HG03095 (cell line): ENCODE measurements around the gene NR5A2.

Experiments used
- ATAC-seq: cut with Tn5 transposase; IDR thresholded peaks from one replicate; pipeline ENCODE4 v1.9.1; 2021; ENCODE audit warnings: moderate library complexity; ENCODE audit not compliant: unreplicated experiment

Gene NR5A2

GRCh38 chr1:200118779-200119505 is 91.4 kb downstream of the NR5A2 start:
- ATAC-seq: no peak

- ATAC-seq: no peak
These were observed 93.9 kb downstream of the NR5A2 start for GRCh38 chr1:200121421-200121820.

- no peak for ATAC-seq
These were observed 96.8 kb downstream of the NR5A2 start for GRCh38 chr1:200124309-200124708.

- ATAC-seq: no peak
These were observed 100.6 kb downstream of the NR5A2 start for GRCh38 chr1:200128081-200128480.

GRCh38 chr1:200128944-200129879 is 101.7 kb downstream of the NR5A2 start:
- ATAC-seq: peak; percentile 60

GRCh38 chr1:200130552-200130951 is 103.0 kb downstream of the NR5A2 start:
- ATAC-seq: no peak

GRCh38 chr1:200131551-200132125 is 104.1 kb downstream of the NR5A2 start:
- ATAC-seq: no peak

GRCh38 chr1:200133123-200133522 is 105.6 kb downstream of the NR5A2 start:
- ATAC-seq: no peak

GRCh38 chr1:200134116-200134515 is 106.6 kb downstream of the NR5A2 start:
- no peak for ATAC-seq

- ATAC-seq: no peak
These were observed 108.9 kb downstream of the NR5A2 start for GRCh38 chr1:200136384-200136783.

GRCh38 chr1:200139661-200140250 is 112.2 kb downstream of the NR5A2 start:
- peak; percentile 81 for ATAC-seq

- ATAC-seq: no peak
These were observed 115.8 kb downstream of the NR5A2 start for GRCh38 chr1:200143347-200143746.

- ATAC-seq: no peak
These were observed 118.6 kb downstream of the NR5A2 start for GRCh38 chr1:200146100-200146499.

- no peak for ATAC-seq
These were observed 119.6 kb downstream of the NR5A2 start for GRCh38 chr1:200147094-200147493.

- ATAC-seq: no peak
These were observed 120.2 kb downstream of the NR5A2 start for GRCh38 chr1:200147742-200148141.

- no peak for ATAC-seq
These were observed 122.5 kb downstream of the NR5A2 start for GRCh38 chr1:200150006-200150405.

GRCh38 chr1:200150721-200151120 is 123.2 kb downstream of the NR5A2 start:
- peak; percentile 43 for ATAC-seq

GRCh38 chr1:200152336-200152735 is 124.8 kb downstream of the NR5A2 start:
- no peak for ATAC-seq

GRCh38 chr1:200153277-200154055 is 126.0 kb downstream of the NR5A2 start:
- ATAC-seq: peak; percentile 51

- ATAC-seq: peak; percentile 84
These were observed 126.7 kb downstream of the NR5A2 start for GRCh38 chr1:200154069-200154767.
